Breast epithelium (tissue), 4 donors: ENCODE results near the gene NME2. TPM values are rescaled to one million over a fixed set of nuclear protein-coding genes. Genes with fewer than 3 reads are reported as not detected.

ENCODE experiments used
- DNase-seq, 2 donors: peaks; one replicate each; pipeline ENCODE4 v3.0.0-alpha.2; 2019; ENCODE audit warnings: low spot score in 2 of 2
- H3K27ac ChIP-seq, 2 donors: fragments of 200-600 bp; sonication (generic) in 1 of 2; one replicate each; pipeline ENCODE4 v1.5.1; 2016 to 2019; ENCODE audit warnings: mild to moderate bottlenecking in 1 of 2
- H3K27me3 ChIP-seq, 2 donors: fragments of 200-600 bp; sonication (generic) in 1 of 2; one replicate each; pipeline versions ENCODE4 v1.5.1 to v1.6.0; 2017 to 2019; ENCODE audit warnings: control low read depth in 1 of 2, mild to moderate bottlenecking in 1 of 2
- H3K36me3 ChIP-seq: fragments of 200-600 bp; one replicate; pipeline ENCODE4 v1.5.1; 2019
- H3K4me1 ChIP-seq, 2 donors: fragments of 200-600 bp; sonication (generic); one replicate each; pipeline ENCODE4 v1.5.1; 2016 to 2019; ENCODE audit warnings: control low read depth in 1 of 2
- H3K4me3 ChIP-seq, 3 donors: fragments of 200-600 bp; sonication (generic); 1 replicate in 2 of 3; 2 replicates in 1 of 3; pipeline ENCODE4 v1.5.1; 2016 to 2019; ENCODE audit warnings: mild to moderate bottlenecking in 3 of 3, moderate library complexity in 2 of 3
- H3K9me3 ChIP-seq, 2 donors: fragments of 200-600 bp; sonication (generic) in 1 of 2; one replicate each; pipeline ENCODE4 v1.5.1; 2016 to 2019; ENCODE audit warnings: control low read depth in 1 of 2
- POLR2A ChIP-seq: fragments of 450-650 bp; IDR thresholded peaks from one replicate; pipeline ENCODE4 v1.6.1; 2016; ENCODE audit warnings: antibody characterized with exemption, mild to moderate bottlenecking, moderate library complexity
- POLR2AphosphoS5 ChIP-seq, 3 donors: sonication (generic); formaldehyde crosslinking; IDR thresholded peaks; one replicate each; pipeline ENCODE4 v1.6.1; 2017; ENCODE audit warnings: antibody characterized with exemption in 3 of 3
- intact Hi-C: fragments of 100-400 bp; cut with DNase I; formaldehyde crosslinking; loops from one replicate; pipeline ENCODE4 v1.15.1; 2023; ENCODE audit warnings: low total_unique reads
- total RNA-seq, 3 donors: library from RNA; depleted of rRNA; stranded (reverse); fragments of >200 nt; gene quantifications; one replicate each; pipeline ENCODE4 v1.1.0, GENCODE V29; 2016
- TF ChIP-seq, protein P1 (sequence below), 3 donors: fragments of 450-650 bp; IDR thresholded peaks; one replicate each; pipeline ENCODE4 v1.5.1; 2016 to 2017; ENCODE audit warnings: antibody characterized with exemption in 3 of 3, mild to moderate bottlenecking in 3 of 3, moderate library complexity in 3 of 3

Gene NME2
- 100 to 1,000 TPM; 394 to 566 (median 465) TPM for total RNA-seq

DNA sequence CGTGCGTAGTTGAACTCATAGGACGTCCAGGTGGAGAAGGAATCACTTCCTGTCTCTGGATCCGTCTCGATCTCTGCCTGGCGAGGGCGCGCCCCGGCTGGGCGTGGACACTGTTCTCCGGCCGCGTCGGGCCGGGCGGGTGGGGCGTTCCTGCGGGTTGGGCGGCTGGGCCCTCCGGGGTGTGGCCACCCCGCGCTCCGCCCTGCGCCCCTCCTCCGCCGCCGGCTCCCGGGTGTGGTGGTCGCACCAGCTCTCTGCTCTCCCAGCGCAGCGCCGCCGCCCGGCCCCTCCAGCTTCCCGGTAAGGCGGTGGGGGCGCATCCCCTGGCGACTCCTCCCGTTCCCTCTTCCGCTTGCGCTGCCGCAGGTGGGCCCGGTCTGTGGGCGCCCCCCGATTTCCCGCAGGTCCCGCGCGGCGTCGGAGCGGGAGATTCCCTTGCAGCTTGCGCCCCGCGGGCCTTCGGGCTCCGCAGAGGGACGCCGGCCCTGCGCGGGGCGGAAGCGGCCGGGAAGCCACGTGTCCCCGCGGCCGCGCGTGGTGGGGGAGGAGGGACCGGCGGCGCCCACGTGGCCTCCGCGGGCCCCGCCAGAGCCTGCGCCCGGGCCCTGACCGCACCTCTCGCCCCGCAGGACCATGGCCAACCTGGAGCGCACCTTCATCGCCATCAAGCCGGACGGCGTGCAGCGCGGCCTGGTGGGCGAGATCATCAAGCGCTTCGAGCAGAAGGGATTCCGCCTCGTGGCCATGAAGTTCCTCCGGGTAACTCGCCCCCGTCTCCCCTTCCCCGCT is at the start of gene NME2:
Gene NME2 (plus strand): TSS at position 214 of the 789 bp plus-strand sequence. CDS start 420 bp downstream, at position 634.
- H3K27ac ChIP-seq, result peak within 1 kb of the TSS; percentile 94 to 96
- peaks cover 3 to 5% of the 10 kb centered on the region in 2 donors for H3K4me1 ChIP-seq
- TF ChIP-seq, protein P1, sequence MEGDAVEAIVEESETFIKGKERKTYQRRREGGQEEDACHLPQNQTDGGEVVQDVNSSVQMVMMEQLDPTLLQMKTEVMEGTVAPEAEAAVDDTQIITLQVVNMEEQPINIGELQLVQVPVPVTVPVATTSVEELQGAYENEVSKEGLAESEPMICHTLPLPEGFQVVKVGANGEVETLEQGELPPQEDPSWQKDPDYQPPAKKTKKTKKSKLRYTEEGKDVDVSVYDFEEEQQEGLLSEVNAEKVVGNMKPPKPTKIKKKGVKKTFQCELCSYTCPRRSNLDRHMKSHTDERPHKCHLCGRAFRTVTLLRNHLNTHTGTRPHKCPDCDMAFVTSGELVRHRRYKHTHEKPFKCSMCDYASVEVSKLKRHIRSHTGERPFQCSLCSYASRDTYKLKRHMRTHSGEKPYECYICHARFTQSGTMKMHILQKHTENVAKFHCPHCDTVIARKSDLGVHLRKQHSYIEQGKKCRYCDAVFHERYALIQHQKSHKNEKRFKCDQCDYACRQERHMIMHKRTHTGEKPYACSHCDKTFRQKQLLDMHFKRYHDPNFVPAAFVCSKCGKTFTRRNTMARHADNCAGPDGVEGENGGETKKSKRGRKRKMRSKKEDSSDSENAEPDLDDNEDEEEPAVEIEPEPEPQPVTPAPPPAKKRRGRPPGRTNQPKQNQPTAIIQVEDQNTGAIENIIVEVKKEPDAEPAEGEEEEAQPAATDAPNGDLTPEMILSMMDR (IDR thresholded peaks at IDR 0.05), result no peak
- no peak for TF ChIP-seq POLR2A
- TF ChIP-seq POLR2AphosphoS5 (IDR thresholded peaks at IDR 0.05), result peak in 2 of 3 donors; percentile 61 to 74
- no peaks in the 10 kb centered on the region for H3K9me3 ChIP-seq
- peak within 1 kb of the TSS; percentile 85 to 94 (median 88) for H3K4me3 ChIP-seq
- H3K36me3 ChIP-seq, result peaks cover 4% of the 10 kb centered on the region
- H3K27me3 ChIP-seq, result no peaks in the 10 kb centered on the region
- peak; percentile 84 to 86 for DNase-seq
- intact Hi-C loops, result no loop called here

DNA sequence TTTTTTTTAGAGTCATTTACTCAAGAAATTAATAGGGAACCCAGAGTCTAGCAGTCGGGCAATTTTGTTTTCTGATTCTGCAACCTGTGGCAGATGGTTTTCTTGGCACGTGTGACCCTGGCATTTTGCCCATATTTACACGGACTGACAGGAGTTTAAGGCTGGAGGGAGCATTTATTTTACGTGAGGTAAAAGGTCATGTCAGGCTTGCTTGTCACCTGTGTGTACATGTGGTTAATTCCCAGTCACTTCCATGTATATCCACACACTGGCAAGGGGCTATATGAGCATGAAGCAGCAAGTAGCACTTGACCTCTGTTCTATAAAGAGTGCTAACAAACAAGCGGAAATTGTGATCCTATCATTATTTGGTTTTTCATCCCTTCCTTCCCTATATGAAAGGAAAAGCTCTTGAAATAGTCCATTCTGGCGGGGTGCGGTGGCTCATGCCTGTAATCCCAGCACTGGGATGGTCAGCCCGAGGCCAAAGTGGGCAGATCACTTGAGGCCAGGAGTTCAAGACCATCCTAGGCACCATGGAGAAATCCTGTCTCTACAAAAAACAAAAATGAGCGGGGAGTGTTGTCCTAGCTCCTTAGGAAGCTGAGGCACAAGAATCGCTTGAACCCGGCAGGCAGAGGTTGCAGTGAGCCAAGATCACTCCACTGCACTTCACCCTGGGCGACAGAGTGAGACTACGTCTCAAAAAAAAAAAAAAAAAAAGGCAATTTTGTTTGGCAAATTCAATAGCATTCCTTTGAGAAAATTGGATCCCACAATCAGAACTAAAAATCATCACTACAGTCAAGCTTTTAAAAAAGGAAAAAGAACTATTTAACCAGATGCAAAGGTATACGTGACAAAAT is 47.6 kb upstream of the NME2 start:
- no peaks in the 10 kb centered on the region for H3K36me3 ChIP-seq
- peak overlapping the region; percentile 97 to 99 (median 99) for H3K4me3 ChIP-seq
- TF ChIP-seq POLR2A, result no peak
- no peak for TF ChIP-seq POLR2AphosphoS5 (IDR thresholded peaks at IDR 0.05)
- TF ChIP-seq, protein P1 (IDR thresholded peaks at IDR 0.05), result no peak
- H3K9me3 ChIP-seq, result no peaks in the 10 kb centered on the region
- intact Hi-C loops, result no loop called here
- peak overlapping the region in 1 of 2 donors; percentile 98 for H3K27ac ChIP-seq
- DNase-seq, result peak in 1 of 2 donors; percentile 56
- no peaks in the 10 kb centered on the region for H3K27me3 ChIP-seq
- H3K4me1 ChIP-seq, result peaks cover 0 to 15% of the 10 kb centered on the region in 2 donors

GRCh38 chr17:51119415-51120356 is 46.5 kb upstream of the NME2 start:
- H3K4me1 ChIP-seq, result peaks cover 0 to 15% of the 10 kb centered on the region in 2 donors
- intact Hi-C loops, result no loop called here

GRCh38 chr17:51120357-51120738 is 45.9 kb upstream of the NME2 start:
- H3K27ac ChIP-seq, result peak overlapping the region; percentile 98 to 99
- no peak for TF ChIP-seq POLR2A
- peak in 2 of 3 donors; percentile 27 to 35 for TF ChIP-seq POLR2AphosphoS5 (IDR thresholded peaks at IDR 0.05)
- H3K27me3 ChIP-seq, result no peaks in the 10 kb centered on the region
- DNase-seq, result peak in 1 of 2 donors; percentile 57
- H3K9me3 ChIP-seq, result no peaks in the 10 kb centered on the region
- H3K4me1 ChIP-seq, result peaks cover 0 to 15% of the 10 kb centered on the region in 2 donors
- peak overlapping the region; percentile 97 to 99 (median 99) for H3K4me3 ChIP-seq
- intact Hi-C loops, result no loop called here
- H3K36me3 ChIP-seq, result no peaks in the 10 kb centered on the region

More at GRCh38 chr17:51119415-51120356, 46.5 kb upstream of the NME2 start:
- Histone ChIP-seq H3K36me3 (no peaks in the 10 kb centered on the region), H3K27ac (peak overlapping the region; percentile 98 to 99), H3K4me3 (peak overlapping the region; percentile 97 to 99 (median 99)), H3K27me3 (no peaks in the 10 kb centered on the region), H3K9me3 (no peaks in the 10 kb centered on the region)
- DNase-seq, result peak; percentile 52 to 64
- TF ChIP-seq POLR2A (no peak), POLR2AphosphoS5 (IDR thresholded peaks at IDR 0.05) (no peak)
- TF ChIP-seq, protein P1 (IDR thresholded peaks at IDR 0.05), result peak in 1 of 3 donors; percentile 13
